Suprapubic skin (tissue), 4 donors: ENCODE data around the gene MYO16. TPM values are rescaled to one million over a fixed set of nuclear protein-coding genes. Genes with fewer than 3 reads are reported as not detected.

Source experiments
- DNase-seq, 2 donors: peaks; one replicate each; pipeline ENCODE4 v3.0.0-alpha.2; 2019; ENCODE audit warnings: low spot score in 2 of 2
- H3K27ac ChIP-seq: fragments of 200-600 bp; sonication (generic); one replicate; pipeline ENCODE4 v1.5.1; 2019
- H3K27me3 ChIP-seq: fragments of 200-600 bp; sonication (generic); one replicate; pipeline ENCODE4 v1.5.1; 2019
- H3K36me3 ChIP-seq: fragments of 200-600 bp; sonication (generic); one replicate; pipeline ENCODE4 v1.5.1; 2019
- H3K4me1 ChIP-seq: fragments of 200-600 bp; sonication (generic); one replicate; pipeline ENCODE4 v1.5.1; 2019
- H3K4me3 ChIP-seq: fragments of 200-600 bp; sonication (generic); one replicate; pipeline ENCODE4 v1.5.1; 2019; ENCODE audit warnings: mild to moderate bottlenecking
- H3K9me3 ChIP-seq: fragments of 200-600 bp; sonication (generic); one replicate; pipeline ENCODE4 v1.5.1; 2019
- EP300 ChIP-seq: sonication (generic); formaldehyde crosslinking; IDR thresholded peaks from one replicate; pipeline ENCODE4 v1.6.1; 2017; ENCODE audit warnings: antibody characterized with exemption
- POLR2A ChIP-seq, 2 donors: fragments of 450-650 bp; IDR thresholded peaks; one replicate each; pipeline ENCODE4 v1.6.1; 2017; ENCODE audit warnings: antibody characterized with exemption in 2 of 2, mild to moderate bottlenecking in 2 of 2, moderate library complexity in 2 of 2
- POLR2AphosphoS5 ChIP-seq, 3 donors: sonication (generic); formaldehyde crosslinking; IDR thresholded peaks; one replicate each; pipeline ENCODE4 v1.6.1; 2017; ENCODE audit warnings: antibody characterized with exemption in 3 of 3
- WGBS: methylation state at CpG from one replicate; pipeline ENCODE4 v1.1.5; 2018; 5-methylcytosine and 5-hydroxymethylcytosine counted together
- total RNA-seq, 4 donors: library from RNA; depleted of rRNA; stranded (reverse); fragments of >200 nt; gene quantifications; one replicate each; pipeline ENCODE4 v1.1.0, GENCODE V29; 2016
- TF ChIP-seq, protein P1 (sequence below), 2 donors: fragments of 200-600 bp in 1 of 2; fragments of 450-650 bp in 1 of 2; sonication (generic) in 1 of 2; IDR thresholded peaks; one replicate each; pipeline ENCODE4 v1.5.1; 2016 to 2019; ENCODE audit warnings: antibody characterized with exemption in 2 of 2, mild to moderate bottlenecking in 1 of 2, moderate library complexity in 1 of 2

Gene MYO16
- total RNA-seq, 4 donors from 2014 or later: 0.08 to 0.98 (median 0.25) TPM

DNA sequence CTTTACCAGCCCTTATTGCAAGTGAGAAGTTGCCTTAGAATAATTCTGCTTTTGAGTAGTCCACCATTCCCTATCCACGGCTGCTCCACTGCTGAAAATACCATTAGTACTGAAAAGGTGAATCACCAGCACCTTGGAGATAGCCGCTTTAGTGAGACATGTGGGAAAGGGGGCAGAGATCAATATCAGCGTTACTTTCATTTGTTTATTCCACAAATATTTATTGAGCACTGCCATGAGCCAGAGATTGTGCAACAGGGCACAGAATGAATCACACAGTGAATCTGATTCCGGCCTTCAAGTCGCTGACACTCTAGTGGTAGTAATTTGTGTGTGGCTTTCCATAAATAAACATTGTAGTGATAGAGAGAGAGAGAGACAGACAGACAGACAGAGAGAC, 31.5 kb upstream of the MYO16 start:
- 83% methylated on average over 5 of the region's 5 CpGs for WGBS
- TF ChIP-seq EP300: no peak
- no peak for TF ChIP-seq POLR2AphosphoS5 (IDR thresholded peaks at IDR 0.05)
- TF ChIP-seq POLR2A (IDR thresholded peaks at IDR 0.05): no peak
- TF ChIP-seq, protein P1, sequence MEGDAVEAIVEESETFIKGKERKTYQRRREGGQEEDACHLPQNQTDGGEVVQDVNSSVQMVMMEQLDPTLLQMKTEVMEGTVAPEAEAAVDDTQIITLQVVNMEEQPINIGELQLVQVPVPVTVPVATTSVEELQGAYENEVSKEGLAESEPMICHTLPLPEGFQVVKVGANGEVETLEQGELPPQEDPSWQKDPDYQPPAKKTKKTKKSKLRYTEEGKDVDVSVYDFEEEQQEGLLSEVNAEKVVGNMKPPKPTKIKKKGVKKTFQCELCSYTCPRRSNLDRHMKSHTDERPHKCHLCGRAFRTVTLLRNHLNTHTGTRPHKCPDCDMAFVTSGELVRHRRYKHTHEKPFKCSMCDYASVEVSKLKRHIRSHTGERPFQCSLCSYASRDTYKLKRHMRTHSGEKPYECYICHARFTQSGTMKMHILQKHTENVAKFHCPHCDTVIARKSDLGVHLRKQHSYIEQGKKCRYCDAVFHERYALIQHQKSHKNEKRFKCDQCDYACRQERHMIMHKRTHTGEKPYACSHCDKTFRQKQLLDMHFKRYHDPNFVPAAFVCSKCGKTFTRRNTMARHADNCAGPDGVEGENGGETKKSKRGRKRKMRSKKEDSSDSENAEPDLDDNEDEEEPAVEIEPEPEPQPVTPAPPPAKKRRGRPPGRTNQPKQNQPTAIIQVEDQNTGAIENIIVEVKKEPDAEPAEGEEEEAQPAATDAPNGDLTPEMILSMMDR (IDR thresholded peaks at IDR 0.05): no peak

DNA sequence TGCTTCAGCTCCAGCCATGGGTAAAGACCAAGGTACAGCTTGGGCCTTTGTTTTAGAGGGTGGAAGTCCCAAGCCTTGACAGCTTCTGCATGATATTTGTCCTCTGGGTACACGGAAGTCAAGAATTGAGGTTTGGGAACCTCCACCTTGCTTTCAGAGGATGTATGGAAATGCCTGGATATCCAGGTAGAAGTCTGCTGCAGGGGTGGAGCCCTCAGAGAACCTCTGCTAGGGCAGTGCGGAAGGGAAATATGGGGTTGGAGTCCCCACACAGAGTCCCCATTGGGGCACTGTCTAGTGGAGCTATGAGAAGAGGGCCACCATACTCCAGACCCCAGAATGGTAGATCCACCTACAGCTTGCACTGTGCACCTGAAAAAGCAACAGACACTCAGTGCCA, 23.0 kb upstream of the MYO16 start:
- no peaks in the 10 kb centered on the region for H3K27me3 ChIP-seq
- H3K4me1 ChIP-seq: no peaks in the 10 kb centered on the region
- H3K27ac ChIP-seq: no peak overlapping the region
- no peaks in the 10 kb centered on the region for H3K36me3 ChIP-seq
- no peak overlapping the region for H3K4me3 ChIP-seq
- TF ChIP-seq POLR2A (IDR thresholded peaks at IDR 0.05): no peak
- TF ChIP-seq, protein P1 (IDR thresholded peaks at IDR 0.05): no peak
- TF ChIP-seq EP300: no peak
- TF ChIP-seq POLR2AphosphoS5 (IDR thresholded peaks at IDR 0.05): no peak
- DNase-seq: no peak
- peaks cover 7% of the 10 kb centered on the region for H3K9me3 ChIP-seq
- 53% methylated on average over 2 of the region's 2 CpGs for WGBS

More for the DNA sequence above, 31.5 kb upstream of the MYO16 start:
- H3K27me3 ChIP-seq: no peaks in the 10 kb centered on the region
- no peak for DNase-seq
- no peak overlapping the region for H3K4me3 ChIP-seq
- H3K36me3 ChIP-seq: no peaks in the 10 kb centered on the region
- H3K4me1 ChIP-seq: no peaks in the 10 kb centered on the region
- no peak overlapping the region for H3K27ac ChIP-seq
- no peaks in the 10 kb centered on the region for H3K9me3 ChIP-seq

DNA sequence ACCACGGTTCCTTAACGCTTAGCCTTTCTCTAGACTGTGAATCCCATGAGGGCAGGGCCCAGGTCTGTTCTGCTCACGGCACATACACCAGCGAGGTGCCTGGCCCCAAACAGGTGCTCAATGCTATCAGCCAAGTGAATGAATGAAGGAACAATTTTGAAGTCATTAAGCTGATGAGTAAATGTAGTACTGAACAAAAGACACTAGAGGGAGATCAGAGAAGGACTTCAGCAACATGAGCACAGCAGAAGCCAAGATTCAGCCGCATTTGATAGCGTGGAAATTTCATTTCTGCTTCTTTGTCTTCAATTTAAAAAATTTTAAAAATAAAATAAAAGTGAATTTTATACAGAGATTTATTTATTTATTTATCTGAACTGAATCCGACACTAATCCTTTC, 20.1 kb upstream of the MYO16 start:
- 69% methylated on average over 7 of the region's 7 CpGs for WGBS
- H3K9me3 ChIP-seq: peaks cover 7% of the 10 kb centered on the region
- no peak overlapping the region for H3K27ac ChIP-seq
- DNase-seq: no peak
- H3K36me3 ChIP-seq: no peaks in the 10 kb centered on the region
- H3K4me1 ChIP-seq: no peaks in the 10 kb centered on the region
- H3K4me3 ChIP-seq: no peak overlapping the region
- H3K27me3 ChIP-seq: no peaks in the 10 kb centered on the region
- TF ChIP-seq EP300 (no peak), POLR2AphosphoS5 (IDR thresholded peaks at IDR 0.05) (no peak)

DNA sequence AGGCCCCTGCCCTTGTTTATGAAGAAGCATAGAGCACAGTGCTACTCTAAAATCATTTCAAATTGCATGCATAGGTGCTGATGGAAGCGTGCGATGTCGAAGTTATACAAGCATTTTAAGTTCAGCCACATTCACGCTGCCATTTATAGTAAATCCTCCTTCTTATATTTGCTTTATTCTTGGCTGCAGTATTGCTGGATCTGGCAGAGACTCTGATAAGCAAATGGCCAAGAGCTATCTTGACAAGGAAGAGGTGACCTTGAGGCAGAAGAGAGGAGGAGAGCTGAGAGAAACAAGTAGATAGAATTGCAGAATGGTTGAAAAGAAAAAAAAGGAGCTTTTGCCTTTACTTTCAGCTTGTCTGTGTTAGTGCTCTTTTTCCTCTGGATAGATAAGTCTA, 18.9 kb upstream of the MYO16 start:
- no peaks in the 10 kb centered on the region for H3K4me1 ChIP-seq
- no peak overlapping the region for H3K4me3 ChIP-seq
- WGBS: 91% methylated on average over 4 of the region's 4 CpGs
- H3K27me3 ChIP-seq: no peaks in the 10 kb centered on the region
- no peaks in the 10 kb centered on the region for H3K36me3 ChIP-seq
- no peak for DNase-seq
- peaks cover 7% of the 10 kb centered on the region for H3K9me3 ChIP-seq
- H3K27ac ChIP-seq: no peak overlapping the region
- TF ChIP-seq, protein P1 (IDR thresholded peaks at IDR 0.05): no peak
- TF ChIP-seq EP300: no peak
- TF ChIP-seq POLR2AphosphoS5 (IDR thresholded peaks at IDR 0.05): no peak
- TF ChIP-seq POLR2A (IDR thresholded peaks at IDR 0.05): no peak

DNA sequence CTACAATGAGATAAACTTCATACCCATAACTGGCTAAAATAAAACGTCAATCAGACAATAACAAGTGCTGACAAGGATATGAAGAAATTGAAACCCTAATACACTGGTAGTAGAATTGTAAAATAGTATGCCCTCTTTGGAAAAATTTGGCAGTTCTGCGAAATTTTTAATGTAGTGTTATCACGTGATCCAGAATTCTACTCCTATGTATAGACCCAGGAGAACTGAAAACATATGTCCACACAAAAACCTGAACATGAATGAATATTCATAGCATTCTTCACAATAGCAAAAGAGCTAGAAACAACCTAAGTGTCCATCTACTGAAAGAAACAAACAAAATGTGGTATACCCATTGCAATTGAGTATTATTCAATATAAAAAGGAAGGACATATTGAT, 14.2 kb upstream of the MYO16 start:
- Histone ChIP-seq H3K4me3 (no peak overlapping the region), H3K27ac (no peak overlapping the region), H3K36me3 (no peaks in the 10 kb centered on the region), H3K27me3 (no peaks in the 10 kb centered on the region), H3K9me3 (no peaks in the 10 kb centered on the region), H3K4me1 (no peaks in the 10 kb centered on the region)
- TF ChIP-seq, protein P1 (IDR thresholded peaks at IDR 0.05): no peak
- TF ChIP-seq EP300 (no peak), POLR2AphosphoS5 (IDR thresholded peaks at IDR 0.05) (no peak), POLR2A (IDR thresholded peaks at IDR 0.05) (no peak)
- no peak for DNase-seq
- 81% methylated on average over 3 of the region's 3 CpGs for whole genome bisulfite sequencing

DNA sequence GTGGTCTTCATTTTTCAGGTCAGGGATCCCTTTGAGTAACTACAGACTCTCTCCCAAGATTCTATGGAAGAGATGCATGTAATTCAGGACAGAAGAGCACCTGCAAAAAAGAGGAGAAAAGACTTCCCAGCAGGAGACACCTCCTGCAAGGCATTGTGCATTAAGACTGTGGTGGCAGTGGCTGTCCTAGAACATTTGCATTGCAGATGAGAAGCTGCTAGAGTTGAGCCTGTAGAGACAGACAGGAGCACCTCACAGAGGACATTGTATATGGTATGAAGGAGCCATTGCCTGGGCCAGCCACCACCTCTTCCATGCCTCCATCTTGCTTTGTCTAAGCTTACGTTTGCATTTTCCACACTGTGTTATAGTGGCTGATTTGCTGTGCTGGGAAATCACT, 11.2 kb upstream of the MYO16 start:
- H3K36me3 ChIP-seq: no peaks in the 10 kb centered on the region
- DNase-seq: no peak
- H3K4me3 ChIP-seq: no peak overlapping the region
- no peak for TF ChIP-seq POLR2A (IDR thresholded peaks at IDR 0.05)
- TF ChIP-seq EP300: no peak
- TF ChIP-seq, protein P1 (IDR thresholded peaks at IDR 0.05): no peak
- TF ChIP-seq POLR2AphosphoS5 (IDR thresholded peaks at IDR 0.05): no peak
- no peaks in the 10 kb centered on the region for H3K4me1 ChIP-seq
- H3K27ac ChIP-seq: no peak overlapping the region
- H3K27me3 ChIP-seq: no peaks in the 10 kb centered on the region
- no peaks in the 10 kb centered on the region for H3K9me3 ChIP-seq
- WGBS: 100% methylated on average over 1 of the region's 1 CpG
